HepG2 (cell line): ENCODE measurements around the gene DUOXA2. TPM values are rescaled to one million over a fixed set of nuclear protein-coding genes. Genes with fewer than 3 reads are reported as not detected.

Experiments used
- ATAC-seq: fragments of 200-7000 bp; cut with Tn5 transposase; 3 replicates; pipeline ENCODE4 v1.9.1; 2020; ENCODE audit warnings: mild to moderate bottlenecking, moderate library complexity
- BruUV-seq: library from RNA; stranded (reverse); fragments of 400-500 nt; replicated peaks from 2 replicates; lab custom pipeline; 2021; lab: Mats Ljungman, UMichigan
- CTCF ChIA-PET: fragments of 300-600 bp; formaldehyde crosslinking; extraction: SDS; loops from one replicate; lab custom pipeline; 2021; ENCODE audit warnings: low total read pairs, inconsistent platforms, low intra/inter-chr PET ratio; lab: Yijun Ruan, JAX
- POLR2A ChIA-PET: fragments of 350-600 bp; sonication (Branson Sonifier 250); formaldehyde crosslinking; loops from one replicate; lab custom pipeline; 2020; ENCODE audit warnings: antibody characterized with exemption, inconsistent platforms; lab: Yijun Ruan, JAX
- DNase-seq: peaks from one replicate; pipeline ENCODE4 v3.0.0-alpha.2; 2015; ENCODE audit warnings: low spot score
- FAIRE-seq: peaks from 3 replicates; lab custom pipeline; 2011; peaks lifted over from hg19 to GRCh38; lab: Jason Lieb, UNC
- H2AFZ ChIP-seq: one replicate; pipeline ENCODE4 v1.6.1; 2011; ENCODE audit warnings: low read length, inconsistent platforms
- H3K27ac ChIP-seq: fragments of 300-600 bp; 3 replicates; pipeline ENCODE4 v1.8.0; 2011; ENCODE audit warnings: mixed run types, mild to moderate bottlenecking, mixed read lengths, low read length, inconsistent platforms; ENCODE audit not compliant: insufficient read depth; ENCODE audit errors: extremely low read length
- H3K27me3 ChIP-seq, 2 experiments: fragments of 200-600 bp in 1 of 2; 2 replicates in 1 of 2; 3 replicates in 1 of 2; pipeline versions ENCODE4 v1.6.0 to v1.8.0; 2011; ENCODE audit warnings: low read length in 2 of 2, mild to moderate bottlenecking in 2 of 2, moderate library complexity in 2 of 2, inconsistent platforms in 1 of 2; ENCODE audit not compliant: insufficient read depth in 2 of 2, control insufficient read depth in 1 of 2
- H3K36me3 ChIP-seq, 2 experiments: fragments of 200-600 bp in 1 of 2; replicated peaks in 1 of 2; 2 replicates in 1 of 2; 3 replicates in 1 of 2; pipeline versions ENCODE4 v1.5.1 to v1.8.0; 2011; ENCODE audit warnings: low read length in 2 of 2, inconsistent platforms in 1 of 2; ENCODE audit not compliant: insufficient read depth in 2 of 2, control insufficient read depth in 1 of 2
- H3K4me1 ChIP-seq: 2 replicates; pipeline ENCODE4 v1.5.1; 2012; ENCODE audit warnings: low read length, inconsistent platforms; ENCODE audit not compliant: insufficient read depth
- H3K4me2 ChIP-seq: 2 replicates; pipeline ENCODE4 v1.6.0; 2011; ENCODE audit warnings: low read depth, low read length, inconsistent platforms
- H3K4me3 ChIP-seq, 3 experiments: fragments of 200-600 bp in 1 of 3; sonication (generic), shearing (Covaris generic) in 1 of 3; replicated peaks in 1 of 3; 2 replicates each; pipeline ENCODE4 v1.5.1; 2011 to 2016; ENCODE audit warnings: low read length in 3 of 3, inconsistent platforms in 2 of 3, low read depth in 2 of 3, mild to moderate bottlenecking in 2 of 3, control low read depth in 1 of 3, mixed read lengths in 1 of 3; ENCODE audit not compliant: insufficient read depth in 1 of 3
- H3K79me2 ChIP-seq: one replicate; pipeline ENCODE4 v1.6.1; 2011; ENCODE audit warnings: low read length, inconsistent platforms; ENCODE audit not compliant: insufficient read depth
- H3K9ac ChIP-seq: 2 replicates; pipeline ENCODE4 v1.6.0; 2011; ENCODE audit warnings: mild to moderate bottlenecking, low read depth, low read length, inconsistent platforms; ENCODE audit not compliant: insufficient read depth
- H3K9me3 ChIP-seq: 2 replicates; pipeline ENCODE4 v1.5.1; 2012; ENCODE audit warnings: mild to moderate bottlenecking, low read length
- H4K20me1 ChIP-seq: 2 replicates; pipeline ENCODE4 v1.6.0; 2011; ENCODE audit warnings: inconsistent platforms, mild to moderate bottlenecking, low read length, moderate library complexity; ENCODE audit not compliant: insufficient read depth
- MTA1 ChIP-seq: sonication (generic); formaldehyde crosslinking; IDR thresholded peaks from 2 replicates; pipeline ENCODE4 v1.4.0; 2020; ENCODE audit warnings: missing genetic modification reagents, mild to moderate bottlenecking, borderline replicate concordance
- NFKB2 ChIP-seq: sonication (generic); formaldehyde crosslinking; IDR thresholded peaks from 2 replicates; pipeline ENCODE4 v1.4.0; 2020; ENCODE audit warnings: missing genetic modification reagents, borderline replicate concordance
- RAD21 ChIP-seq: fragments of 450-650 bp; formaldehyde crosslinking; IDR thresholded peaks from 2 replicates; pipeline ENCODE4 v1.5.0; 2020; ENCODE audit warnings: mild to moderate bottlenecking
- SMC3 ChIP-seq: IDR thresholded peaks from 2 replicates; pipeline ENCODE4 v1.6.1; 2011; ENCODE audit warnings: low read length, improper control_type of control experiment
- STAG1 ChIP-seq: sonication (generic); formaldehyde crosslinking; IDR thresholded peaks from 2 replicates; pipeline ENCODE4 v1.4.0; 2020; ENCODE audit warnings: missing genetic modification reagents
- ZBTB42 ChIP-seq: sonication (generic); formaldehyde crosslinking; IDR thresholded peaks from 2 replicates; pipeline ENCODE4 v1.5.0; 2020; ENCODE audit warnings: mild to moderate bottlenecking, missing genetic modification reagents
- ZMYM4 ChIP-seq: sonication (generic); formaldehyde crosslinking; IDR thresholded peaks from 2 replicates; pipeline ENCODE4 v1.8.1; 2023; ENCODE audit warnings: mild to moderate bottlenecking, missing genetic modification reagents
- WGBS: methylation state at CpG from one replicate; pipeline ENCODE4 v1.1.6; 2017; ENCODE audit warnings: low lambda C conversion rate; 5-methylcytosine and 5-hydroxymethylcytosine counted together
- in situ Hi-C: cut with HindIII; loops from 2 replicates; pipeline ENCODE4 v1.10.0; 2017; ENCODE audit warnings: low pct_unique_long_range_greater_than_20kb; ENCODE audit not compliant: extremely low pct_ligation_motif_present
- intact Hi-C: fragments of 100-400 bp; cut with micrococcal nuclease; formaldehyde crosslinking; loops from one replicate; pipeline ENCODE4 v1.10.0; 2022; ENCODE audit not compliant: unreplicated experiment
- polyA plus RNA-seq, 8 experiments: library from polyadenylated mRNA; depleted of rRNA in 3 of 8; stranded (reverse) in 7 of 8; unstranded in 1 of 8; fragments of >200 nt; fragmentation: Illumina TruSeq in 4 of 8; extraction: Trizol in 4 of 8; gene quantifications; 2 replicates each; pipeline versions ENCODE4 v1.2.1 to v1.2.3, GENCODE V29; 2011 to 2016; ENCODE audit warnings: low read depth in 4 of 8, missing spikeins in 1 of 8, mixed read lengths in 1 of 8; ENCODE audit not compliant: insufficient read depth in 1 of 8
- total RNA-seq, 5 experiments: library from RNA; depleted of rRNA; stranded (reverse); fragments of >200 nt; fragmentation: Illumina TruSeq; extraction: Trizol; gene quantifications; 2 replicates each; pipeline ENCODE4 v1.2.3, GENCODE V29; 2016; ENCODE audit warnings: low read depth in 1 of 5
- TF ChIP-seq, protein P1 (sequence below): sonication (generic); formaldehyde crosslinking; IDR thresholded peaks from 2 replicates; pipeline ENCODE4 v1.5.0; 2020; ENCODE audit warnings: mild to moderate bottlenecking, missing genetic modification reagents, moderate library complexity
- TF ChIP-seq, protein P2 (sequence below): sonication (generic); formaldehyde crosslinking; IDR thresholded peaks from 2 replicates; pipeline ENCODE4 v1.5.1; 2020; ENCODE audit warnings: missing genetic modification reagents, mild to moderate bottlenecking, borderline replicate concordance
- TF ChIP-seq, protein P3 (sequence below): IDR thresholded peaks from 2 replicates; pipeline ENCODE4 v1.6.1; 2012; ENCODE audit warnings: low read depth, low read length, improper control_type of control experiment

DUOXA2 gene
- total and polyA plus RNA-seq, 2 of the 13 experiments (the other 11 are each of a cell fraction or from before 2014, with no cell fraction given) = 0.32 TPM; not detected in 1

DNA sequence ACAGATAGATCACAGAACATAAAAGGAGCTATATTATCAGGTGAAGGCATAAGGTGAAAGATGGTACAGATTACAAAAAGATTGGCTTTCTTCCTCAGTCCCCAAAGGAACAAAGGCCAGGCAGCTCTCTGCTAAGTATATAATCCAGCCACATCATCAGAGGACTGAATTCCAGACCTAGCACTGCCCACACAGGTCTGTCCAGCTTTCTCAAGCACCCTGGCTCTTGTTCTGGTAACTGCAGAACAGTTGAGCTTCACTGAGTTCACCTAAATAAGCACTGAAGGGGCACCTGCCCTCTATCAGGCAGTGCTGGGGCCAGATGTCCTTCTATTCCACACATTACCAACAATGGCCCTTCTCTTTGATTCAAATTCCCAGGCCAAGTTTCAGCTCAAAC, 9.3 kb downstream of the DUOXA2 start:
- in situ Hi-C loops (loop anchor here (10.0 kb wide), 2 partner anchors 59 to 159 kb away; no protein-coding TSS in a partner anchor), intact Hi-C loops (no loop called here)
- no peak for DNase-seq
- H3K9me3 ChIP-seq = no peaks in the 10 kb centered on the region
- no peak overlapping the region for H3K27ac ChIP-seq
- no peak overlapping the region for H3K4me2 ChIP-seq
- ChIA-PET CTCF (no interaction called here), POLR2A (no interaction called here)
- H3K4me3 ChIP-seq = no peak overlapping the region
- no peak overlapping the region for H2AFZ ChIP-seq
- BruUV-seq = no TSS peak
- no peaks in the 10 kb centered on the region for H4K20me1 ChIP-seq
- no peak for TF ChIP-seq ZMYM4 (CRISPR knock-in tag)
- no peak for TF ChIP-seq MTA1 (CRISPR knock-in tag)
- no peak for TF ChIP-seq NFKB2
- TF ChIP-seq, all 625 proteins: peak for 0
- Histone ChIP-seq H3K36me3 (no peaks in the 10 kb centered on the region), H3K9ac (no peak overlapping the region), H3K79me2 (no peaks in the 10 kb centered on the region), H3K4me1 (no peaks in the 10 kb centered on the region), H3K27me3 (peaks cover 0 to 3% of the 10 kb centered on the region in 2 experiments; a peak in 3 of 5 replicates)
- FAIRE-seq (no peak), ATAC-seq (no peak)

- H2AFZ ChIP-seq = no peak overlapping the region
- H3K4me2 ChIP-seq = no peak overlapping the region
- TF ChIP-seq, protein P1, sequence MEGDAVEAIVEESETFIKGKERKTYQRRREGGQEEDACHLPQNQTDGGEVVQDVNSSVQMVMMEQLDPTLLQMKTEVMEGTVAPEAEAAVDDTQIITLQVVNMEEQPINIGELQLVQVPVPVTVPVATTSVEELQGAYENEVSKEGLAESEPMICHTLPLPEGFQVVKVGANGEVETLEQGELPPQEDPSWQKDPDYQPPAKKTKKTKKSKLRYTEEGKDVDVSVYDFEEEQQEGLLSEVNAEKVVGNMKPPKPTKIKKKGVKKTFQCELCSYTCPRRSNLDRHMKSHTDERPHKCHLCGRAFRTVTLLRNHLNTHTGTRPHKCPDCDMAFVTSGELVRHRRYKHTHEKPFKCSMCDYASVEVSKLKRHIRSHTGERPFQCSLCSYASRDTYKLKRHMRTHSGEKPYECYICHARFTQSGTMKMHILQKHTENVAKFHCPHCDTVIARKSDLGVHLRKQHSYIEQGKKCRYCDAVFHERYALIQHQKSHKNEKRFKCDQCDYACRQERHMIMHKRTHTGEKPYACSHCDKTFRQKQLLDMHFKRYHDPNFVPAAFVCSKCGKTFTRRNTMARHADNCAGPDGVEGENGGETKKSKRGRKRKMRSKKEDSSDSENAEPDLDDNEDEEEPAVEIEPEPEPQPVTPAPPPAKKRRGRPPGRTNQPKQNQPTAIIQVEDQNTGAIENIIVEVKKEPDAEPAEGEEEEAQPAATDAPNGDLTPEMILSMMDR (CRISPR knock-in tag) = peak; percentile 55
- TF ChIP-seq, protein P2, sequence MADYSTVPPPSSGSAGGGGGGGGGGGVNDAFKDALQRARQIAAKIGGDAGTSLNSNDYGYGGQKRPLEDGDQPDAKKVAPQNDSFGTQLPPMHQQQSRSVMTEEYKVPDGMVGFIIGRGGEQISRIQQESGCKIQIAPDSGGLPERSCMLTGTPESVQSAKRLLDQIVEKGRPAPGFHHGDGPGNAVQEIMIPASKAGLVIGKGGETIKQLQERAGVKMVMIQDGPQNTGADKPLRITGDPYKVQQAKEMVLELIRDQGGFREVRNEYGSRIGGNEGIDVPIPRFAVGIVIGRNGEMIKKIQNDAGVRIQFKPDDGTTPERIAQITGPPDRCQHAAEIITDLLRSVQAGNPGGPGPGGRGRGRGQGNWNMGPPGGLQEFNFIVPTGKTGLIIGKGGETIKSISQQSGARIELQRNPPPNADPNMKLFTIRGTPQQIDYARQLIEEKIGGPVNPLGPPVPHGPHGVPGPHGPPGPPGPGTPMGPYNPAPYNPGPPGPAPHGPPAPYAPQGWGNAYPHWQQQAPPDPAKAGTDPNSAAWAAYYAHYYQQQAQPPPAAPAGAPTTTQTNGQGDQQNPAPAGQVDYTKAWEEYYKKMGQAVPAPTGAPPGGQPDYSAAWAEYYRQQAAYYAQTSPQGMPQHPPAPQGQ = no peak
- no peak for TF ChIP-seq ZBTB42 (CRISPR knock-in tag)
- 0 out of 2 replicates have a peak, but pooled peaks have one; percentile 23 for TF ChIP-seq RAD21 (CRISPR knock-in tag)
- TF ChIP-seq SMC3 = peak; percentile 34; the same call in 1 of the 2 replicates
- TF ChIP-seq, protein P3, sequence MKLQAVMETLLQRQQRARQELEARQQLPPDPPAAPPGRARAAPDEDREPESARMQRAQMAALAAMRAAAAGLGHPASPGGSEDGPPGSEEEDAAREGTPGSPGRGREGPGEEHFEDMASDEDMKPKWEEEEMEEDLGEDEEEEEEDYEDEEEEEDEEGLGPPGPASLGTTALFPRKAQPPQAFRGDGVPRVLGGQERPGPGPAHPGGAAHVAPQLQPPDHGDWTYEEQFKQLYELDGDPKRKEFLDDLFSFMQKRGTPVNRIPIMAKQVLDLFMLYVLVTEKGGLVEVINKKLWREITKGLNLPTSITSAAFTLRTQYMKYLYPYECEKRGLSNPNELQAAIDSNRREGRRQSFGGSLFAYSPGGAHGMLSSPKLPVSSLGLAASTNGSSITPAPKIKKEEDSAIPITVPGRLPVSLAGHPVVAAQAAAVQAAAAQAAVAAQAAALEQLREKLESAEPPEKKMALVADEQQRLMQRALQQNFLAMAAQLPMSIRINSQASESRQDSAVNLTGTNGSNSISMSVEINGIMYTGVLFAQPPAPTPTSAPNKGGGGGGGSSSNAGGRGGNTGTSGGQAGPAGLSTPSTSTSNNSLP = peak; percentile 85
- peak; percentile 47 for TF ChIP-seq STAG1 (CRISPR knock-in tag)
- no peaks in the 10 kb centered on the region for H3K9me3 ChIP-seq
- ATAC-seq (peak; percentile 54), FAIRE-seq (no peak), DNase-seq (peak; percentile 25)
- no peak overlapping the region for H3K9ac ChIP-seq
- no peaks in the 10 kb centered on the region for H4K20me1 ChIP-seq
- no peaks in the 10 kb centered on the region for H3K36me3 ChIP-seq
- no peak overlapping the region for H3K27ac ChIP-seq
- ChIA-PET CTCF (interaction anchor here (0.6 to 1.7 kb wide), 3 partner anchors 8 to 10 kb away, joined by 3 to 7 read pairs (median 3); no protein-coding TSS in a partner anchor), POLR2A (no interaction called here)
- no peak overlapping the region for H3K4me3 ChIP-seq
- in situ Hi-C loops (loop anchor here (10.0 kb wide), 2 partner anchors 62 to 162 kb away; no protein-coding TSS in a partner anchor), intact Hi-C loops (no loop called here)
- 4% methylated on average over 2 of the region's 2 CpGs for WGBS
- H3K79me2 ChIP-seq = no peaks in the 10 kb centered on the region
- peaks cover 0 to 3% of the 10 kb centered on the region in 2 experiments; a peak in 2 of 5 replicates for H3K27me3 ChIP-seq
- BruUV-seq = no TSS peak
- H3K4me1 ChIP-seq = peaks cover 14% of the 10 kb centered on the region
Measured at GRCh38 chr15:45126535-45127158, 12.5 kb downstream of the DUOXA2 start.
